NK-92 (cell line): ENCODE measurements around the gene AMOT.

Source experiments
- DNase-seq: peaks from one replicate; lab custom pipeline; 2025; ENCODE audit not compliant: unreplicated experiment; lab: John Stamatoyannopoulos, UW

The AMOT gene

GRCh38 chrX:112841114-112841819, 636 bp upstream of the AMOT start:
- DNase-seq: no peak

GRCh38 chrX:112839856-112840255, 775 bp downstream of the AMOT start:
- no peak for DNase-seq

- DNase-seq: no peak
Observed at GRCh38 chrX:112837531-112837930, 3.1 kb downstream of the AMOT start.

GRCh38 chrX:112835019-112835418, 5.6 kb downstream of the AMOT start:
- no peak for DNase-seq

- DNase-seq: no peak
Observed at GRCh38 chrX:112834031-112834845, 6.4 kb downstream of the AMOT start.

- DNase-seq: no peak
Observed at GRCh38 chrX:112832481-112833095, 8.0 kb downstream of the AMOT start.

- no peak for DNase-seq
Observed at GRCh38 chrX:112830540-112830939, 10.1 kb downstream of the AMOT start.

- no peak for DNase-seq
Observed at GRCh38 chrX:112827292-112827903, 13.2 kb downstream of the AMOT start.

- no peak for DNase-seq
Observed at GRCh38 chrX:112826023-112826422, 14.6 kb downstream of the AMOT start.

GRCh38 chrX:112822892-112823291, 17.7 kb downstream of the AMOT start:
- no peak for DNase-seq

GRCh38 chrX:112820364-112821268, 20.0 kb downstream of the AMOT start:
- DNase-seq: no peak

GRCh38 chrX:112819813-112820212, 20.8 kb downstream of the AMOT start:
- DNase-seq: no peak

- no peak for DNase-seq
Observed at GRCh38 chrX:112819008-112819640, 21.5 kb downstream of the AMOT start.

GRCh38 chrX:112818114-112819007, 22.3 kb downstream of the AMOT start:
- DNase-seq: no peak

GRCh38 chrX:112816908-112817307, 23.7 kb downstream of the AMOT start:
- no peak for DNase-seq

- DNase-seq: no peak
Observed at GRCh38 chrX:112814496-112814895, 26.1 kb downstream of the AMOT start.

GRCh38 chrX:112812741-112813140, 27.9 kb downstream of the AMOT start:
- DNase-seq: no peak

GRCh38 chrX:112808651-112809195, 31.9 kb downstream of the AMOT start:
- no peak for DNase-seq

GRCh38 chrX:112808007-112808406, 32.6 kb downstream of the AMOT start:
- DNase-seq: no peak
